HG03457 (cell line): ENCODE results near the gene PLAC8L1.
A peak's percentile ranks its signal among the peaks of the same experiment; 100 is the strongest.
"Not testable (repeated sequence)": the region's sequence is repeated elsewhere in the genome, so short reads cannot be mapped to it uniquely, and the experiment has no call there.

Experiments
- ATAC-seq: cut with Tn5 transposase; IDR thresholded peaks from one replicate; pipeline ENCODE4 v1.9.1; 2021; ENCODE audit warnings: moderate number of reproducible peaks; ENCODE audit not compliant: unreplicated experiment

The PLAC8L1 gene, protein sequence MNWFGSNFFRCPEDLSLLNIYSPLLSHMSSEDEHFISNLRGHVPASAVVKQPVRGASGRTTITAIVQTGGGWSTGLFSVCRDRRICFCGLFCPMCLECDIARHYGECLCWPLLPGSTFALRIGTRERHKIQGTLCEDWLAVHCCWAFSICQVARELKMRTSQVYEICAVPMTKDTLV

DNA sequence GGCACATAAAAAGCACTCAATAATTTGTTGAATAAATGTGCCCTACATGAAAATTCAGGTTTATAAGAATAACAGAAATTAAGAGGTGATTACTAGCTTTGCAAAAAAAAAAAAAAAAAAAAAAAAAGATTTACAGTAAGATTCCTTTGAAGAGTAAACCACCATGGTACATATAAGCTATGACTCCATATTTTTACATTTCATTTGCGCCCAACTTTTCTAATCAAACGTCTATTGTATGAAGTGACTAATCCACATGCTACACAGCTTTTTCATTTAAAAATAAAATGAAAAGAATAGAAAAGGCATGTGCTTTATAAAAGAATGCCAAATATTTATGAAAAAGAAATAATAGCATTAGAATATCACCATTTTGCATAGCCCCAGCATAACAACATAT is at the start of gene PLAC8L1:
PLAC8L1 (minus strand) TSS at position 101 of the 400 bp plus-strand sequence. CDS start 1,266 bp downstream, outside the sequence.
- no peak for ATAC-seq

GRCh38 chr5:146151970-146152369 is 46.6 kb upstream of the PLAC8L1 start:
- ATAC-seq: no peak

DNA sequence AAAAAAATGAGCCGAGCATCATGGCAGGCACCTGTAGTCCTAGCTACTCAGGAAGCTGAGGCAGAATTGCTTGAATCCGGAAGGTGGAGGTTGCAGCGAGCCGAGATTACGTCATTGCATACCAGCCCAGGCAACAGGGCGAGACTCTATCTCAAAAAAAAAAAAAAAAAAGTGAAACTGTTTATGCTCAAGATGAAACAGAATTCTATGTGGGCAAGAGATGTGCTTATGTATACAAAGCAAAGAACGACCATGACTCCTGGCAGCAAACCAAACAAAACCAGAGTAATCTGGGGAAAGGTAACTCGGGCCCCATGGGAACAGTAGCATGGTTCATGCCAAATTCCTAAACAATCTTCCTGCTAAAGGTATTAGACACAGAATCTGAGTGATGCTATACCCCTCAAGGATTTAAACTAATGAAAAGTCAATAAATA is 32.6 kb upstream of the PLAC8L1 start:
- no peak for ATAC-seq

DNA sequence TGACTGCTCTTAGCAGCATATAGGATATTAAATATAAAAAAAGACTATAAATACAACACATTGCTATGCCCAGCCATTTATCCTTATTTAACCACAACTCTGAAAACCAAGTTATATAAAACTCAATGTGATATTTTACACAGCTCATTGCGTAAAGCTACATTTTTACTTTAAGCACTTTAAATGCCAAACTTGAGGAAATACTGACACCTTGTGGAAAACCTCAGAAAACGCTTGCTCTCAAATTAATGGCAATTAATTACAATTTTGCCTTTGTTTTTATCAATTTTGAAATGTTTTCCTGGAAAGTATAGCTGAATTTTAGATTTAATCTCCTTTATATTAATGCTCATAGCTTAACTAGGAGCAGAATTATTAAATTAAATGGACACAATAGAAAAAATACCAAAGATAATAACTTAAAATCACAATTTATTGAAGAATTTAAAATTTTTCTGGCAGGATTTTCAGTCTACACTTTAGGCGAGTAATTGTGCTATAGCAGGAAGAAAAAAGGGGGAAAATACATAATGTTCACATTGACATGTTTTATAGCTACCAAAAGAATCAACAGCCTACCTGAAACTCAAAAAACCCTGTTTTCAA is 25.2 kb upstream of the PLAC8L1 start:
- ATAC-seq: no peak

DNA sequence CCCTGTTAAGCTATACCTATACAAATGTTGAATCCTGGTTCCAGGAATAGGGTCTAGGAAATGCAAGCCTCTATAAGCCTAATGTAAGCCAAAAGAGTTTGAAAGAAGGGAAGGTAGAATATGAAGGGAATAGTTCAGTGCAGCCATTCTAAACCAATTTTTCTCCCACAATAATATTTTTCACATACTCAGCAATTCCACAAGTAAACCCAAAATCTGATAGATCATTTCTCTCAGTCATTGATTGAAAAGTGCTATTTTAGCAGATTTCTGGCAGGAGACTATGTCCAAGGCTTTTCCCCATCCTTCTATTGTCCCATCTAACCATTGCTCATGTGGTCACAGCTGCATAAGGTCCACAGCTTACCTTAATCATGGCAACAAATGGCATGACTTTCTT is 20.7 kb upstream of the PLAC8L1 start:
- no peak for ATAC-seq

DNA sequence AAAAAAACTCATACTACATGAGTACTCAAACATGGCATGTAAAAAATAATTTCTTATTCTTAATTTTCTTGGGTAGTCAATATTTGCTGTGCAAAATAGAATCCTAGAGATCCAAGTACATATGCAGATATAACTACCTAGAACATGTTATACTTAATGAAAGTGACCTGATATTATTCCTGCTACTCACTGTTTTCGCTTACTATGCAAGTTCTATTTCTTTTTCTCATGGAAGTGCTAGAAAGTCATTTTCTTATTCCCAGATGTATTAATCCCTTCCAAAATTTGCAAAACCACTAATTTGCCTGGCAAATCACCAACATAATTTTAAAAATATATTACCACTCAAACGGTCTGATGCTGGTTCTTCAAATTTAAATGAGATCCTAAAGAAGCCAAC is 19.2 kb upstream of the PLAC8L1 start:
- ATAC-seq: no peak

DNA sequence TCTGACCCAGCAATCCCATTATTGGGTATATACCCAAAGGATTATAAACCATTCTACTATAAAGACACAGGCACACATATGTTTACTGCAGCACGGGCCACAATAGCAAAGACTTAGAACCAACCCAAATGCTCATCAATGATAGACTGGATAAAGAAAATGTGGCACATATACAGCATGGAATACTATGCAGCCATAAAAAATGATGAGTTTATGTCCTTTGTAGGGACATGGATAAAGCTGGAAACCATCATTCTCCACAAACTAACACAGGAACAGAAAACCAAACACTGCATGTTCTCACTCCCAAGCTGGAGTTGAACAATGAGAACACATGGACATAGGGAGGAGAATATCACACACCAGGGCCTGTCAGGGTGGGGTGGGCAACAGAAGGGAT is 16.1 kb upstream of the PLAC8L1 start:
- not testable (repeated sequence) for ATAC-seq

GRCh38 chr5:146118322-146118721 is 12.9 kb upstream of the PLAC8L1 start:
- ATAC-seq: no peak

GRCh38 chr5:146117216-146117615 is 11.8 kb upstream of the PLAC8L1 start:
- not testable (repeated sequence) for ATAC-seq

- no peak for ATAC-seq
These were observed 11.0 kb upstream of the PLAC8L1 start for GRCh38 chr5:146116361-146116760.

- no peak for ATAC-seq
These were observed 7.1 kb upstream of the PLAC8L1 start for GRCh38 chr5:146112476-146112875.

DNA sequence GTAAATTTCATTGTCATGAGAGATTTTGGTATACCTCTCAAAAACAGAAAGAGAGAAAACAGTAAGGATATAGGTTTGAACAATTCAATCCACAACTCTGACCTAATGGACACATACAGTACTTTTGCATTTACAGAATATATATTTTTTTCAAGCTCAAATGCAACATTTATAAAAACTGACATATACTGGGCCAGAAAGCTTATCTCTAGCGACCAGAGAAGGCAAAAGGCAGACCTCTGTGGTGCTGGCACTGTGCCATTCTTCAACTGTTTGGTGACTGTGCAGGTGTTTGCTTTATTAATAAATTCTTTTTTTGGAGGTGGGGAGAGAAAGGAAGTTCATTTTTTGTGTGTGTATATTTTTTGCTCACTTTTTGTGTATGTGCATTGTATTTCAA is 6.0 kb upstream of the PLAC8L1 start:
- no peak for ATAC-seq

DNA sequence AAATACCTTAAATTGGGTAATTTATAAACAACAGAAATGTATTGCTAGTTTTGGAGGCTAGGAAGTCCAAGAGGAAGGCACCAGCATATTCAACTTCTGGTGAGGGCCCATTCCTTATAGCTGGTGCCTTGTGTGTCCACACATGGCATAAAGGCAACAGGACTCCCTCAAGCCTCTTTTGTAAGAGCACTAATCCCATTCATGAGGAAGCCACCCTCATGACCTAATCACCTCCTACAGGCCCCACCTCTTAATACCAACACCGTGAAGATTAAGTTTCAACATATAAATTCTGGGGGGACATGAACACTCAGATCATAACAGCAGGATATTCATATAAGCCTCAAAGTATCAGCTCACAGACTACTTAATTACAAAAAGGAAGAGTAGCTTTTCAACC is 4.0 kb upstream of the PLAC8L1 start:
- no peak for ATAC-seq

DNA sequence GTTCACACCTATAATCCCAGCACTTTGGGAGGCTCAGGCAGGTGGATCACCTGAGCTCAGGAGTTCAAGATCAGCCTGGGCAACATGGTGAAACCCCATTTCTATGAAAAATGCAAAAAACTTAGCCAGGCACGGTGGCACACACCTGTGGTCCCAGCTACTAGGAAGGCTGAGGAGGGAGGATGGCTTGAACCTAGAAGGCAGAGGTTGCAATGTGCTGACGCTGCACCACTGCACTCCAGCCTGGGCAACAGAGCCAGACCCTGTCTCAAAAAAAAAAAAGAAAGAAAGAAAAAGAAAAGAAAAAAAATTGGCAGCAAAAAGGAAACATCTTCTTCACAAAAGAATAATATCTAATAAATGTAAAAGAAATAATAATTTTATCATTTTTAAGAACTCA is 3.5 kb upstream of the PLAC8L1 start:
- ATAC-seq: not testable (repeated sequence)

- no peak for ATAC-seq
These were observed 2.5 kb upstream of the PLAC8L1 start for GRCh38 chr5:146107901-146108300.

GRCh38 chr5:146103594-146103993 is 1.8 kb downstream of the PLAC8L1 start:
- no peak for ATAC-seq

DNA sequence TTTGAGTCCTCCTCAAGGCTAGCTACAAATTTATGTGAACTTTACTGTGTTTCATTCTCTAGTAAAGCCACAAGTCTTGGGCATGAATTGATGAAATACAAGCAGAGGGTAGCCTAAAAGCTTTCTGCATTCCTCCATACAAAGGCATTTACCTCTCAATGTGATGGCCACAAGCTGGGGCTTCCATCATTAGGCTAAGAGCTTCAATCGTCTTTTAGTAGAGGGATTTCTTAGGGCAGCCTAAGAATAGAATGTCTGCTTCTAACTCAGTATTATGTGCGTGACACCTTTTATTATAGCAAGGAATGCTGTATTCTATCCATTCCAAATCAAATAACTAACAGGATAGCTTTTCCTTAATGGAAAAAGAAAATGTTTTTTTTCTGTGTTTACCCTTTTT is 3.7 kb downstream of the PLAC8L1 start:
- no peak for ATAC-seq

- no peak for ATAC-seq
These were observed 7.3 kb downstream of the PLAC8L1 start for GRCh38 chr5:146098047-146098446.

DNA sequence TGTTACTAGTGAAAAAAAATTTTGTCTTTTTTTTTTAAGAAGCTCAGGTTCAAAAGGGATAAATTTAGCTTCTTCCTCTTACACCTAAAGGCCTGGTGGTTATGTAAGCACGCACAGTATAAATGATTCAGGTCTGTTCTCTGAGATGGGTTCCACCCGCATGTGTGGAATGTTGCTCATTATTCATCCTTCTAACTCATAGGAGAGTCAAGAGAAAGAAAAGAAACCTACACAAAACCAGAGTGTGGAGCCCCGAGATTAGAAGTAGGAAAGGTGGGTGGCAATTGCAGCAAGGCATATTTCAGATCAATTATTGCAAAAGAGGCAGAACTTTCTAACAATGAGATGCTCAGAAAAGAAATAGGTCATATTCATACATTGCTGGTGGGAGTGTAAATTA is 13.5 kb downstream of the PLAC8L1 start:
- no peak for ATAC-seq

DNA sequence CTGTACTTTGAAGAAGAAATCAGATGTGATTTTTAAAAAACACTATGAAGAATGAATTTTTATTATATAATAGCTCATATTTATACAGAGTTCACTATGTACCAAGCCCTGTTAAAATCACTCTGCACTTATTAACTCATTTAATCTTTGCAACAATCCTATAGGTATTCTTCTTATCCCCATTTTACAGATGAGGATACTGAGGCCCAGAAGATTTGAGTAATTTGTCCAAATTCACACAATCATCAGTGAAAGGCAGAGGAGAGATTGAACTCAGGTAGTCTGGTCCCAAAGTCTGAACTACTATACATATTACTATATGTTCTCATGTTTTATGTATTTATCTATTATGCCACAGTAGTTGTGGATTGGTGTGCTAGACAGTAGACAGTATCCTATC is 16.1 kb downstream of the PLAC8L1 start:
- no peak for ATAC-seq

GRCh38 chr5:146088098-146088497 is 17.3 kb downstream of the PLAC8L1 start:
- ATAC-seq: no peak

GRCh38 chr5:146084376-146084775 is 21.0 kb downstream of the PLAC8L1 start:
- no peak for ATAC-seq

GRCh38 chr5:146082798-146083197 is 22.6 kb downstream of the PLAC8L1 start:
- ATAC-seq: peak; percentile 92
